Vagina (tissue), 2 donors: Measurements from ENCODE around the gene BICD1. TPM values are rescaled to one million over a fixed set of nuclear protein-coding genes. Genes with fewer than 3 reads are reported as not detected.

Source experiments
- DNase-seq, 2 donors: peaks; one replicate each; pipeline ENCODE4 v3.0.0-alpha.2; 2017; ENCODE audit errors: extremely low spot score in 2 of 2
- H3K27ac ChIP-seq: fragments of 200-600 bp; sonication (generic); one replicate; pipeline ENCODE4 v1.5.1; 2019
- H3K27me3 ChIP-seq: fragments of 200-600 bp; sonication (generic); one replicate; pipeline ENCODE4 v1.5.1; 2019
- H3K36me3 ChIP-seq, 2 donors: fragments of 200-600 bp; sonication (generic); one replicate each; pipeline ENCODE4 v1.5.1; 2017 to 2019
- H3K4me1 ChIP-seq: fragments of 200-600 bp; sonication (generic); one replicate; pipeline ENCODE4 v1.5.1; 2019
- H3K4me3 ChIP-seq, 2 donors: fragments of 200-600 bp; sonication (generic); 1 replicate in 1 of 2; 2 replicates in 1 of 2; pipeline ENCODE4 v1.5.1; 2016 to 2019
- H3K9me3 ChIP-seq: fragments of 200-600 bp; sonication (generic); one replicate; pipeline ENCODE4 v1.5.1; 2019
- POLR2A ChIP-seq, 2 donors: fragments of 450-650 bp; IDR thresholded peaks; one replicate each; pipeline ENCODE4 v1.6.1; 2017; ENCODE audit warnings: antibody characterized with exemption in 2 of 2, mild to moderate bottlenecking in 2 of 2, moderate library complexity in 2 of 2
- POLR2AphosphoS5 ChIP-seq, 2 donors: sonication (generic); formaldehyde crosslinking; IDR thresholded peaks; one replicate each; pipeline ENCODE4 v1.9.0; 2017; ENCODE audit warnings: antibody characterized with exemption in 2 of 2, mild to moderate bottlenecking in 2 of 2, low read depth in 1 of 2; ENCODE audit not compliant: insufficient read depth in 1 of 2
- intact Hi-C: fragments of 100-400 bp; cut with DNase I; formaldehyde crosslinking; loops from one replicate; pipeline ENCODE4 v1.15.1; 2023
- total RNA-seq: library from RNA; depleted of rRNA; stranded (reverse); fragments of >200 nt; gene quantifications from one replicate; pipeline ENCODE4 v1.2.3, GENCODE V29; 2016
- TF ChIP-seq, protein P1 (sequence below), 3 experiments: fragments of 450-650 bp in 2 of 3; fragments of 200-600 bp in 1 of 3; sonication (generic) in 1 of 3; IDR thresholded peaks; one replicate each; pipeline ENCODE4 v1.5.1; 2017 to 2019; ENCODE audit warnings: antibody characterized with exemption in 3 of 3, mild to moderate bottlenecking in 2 of 3, moderate library complexity in 2 of 3

The BICD1 gene
- total RNA-seq, 1 donor from 2014 or later, result 19.6 TPM

- no peaks in the 10 kb centered on the region for H3K27me3 ChIP-seq
- H3K4me1 ChIP-seq, result peaks cover 6% of the 10 kb centered on the region
- H3K4me3 ChIP-seq, result no peak overlapping the region
- TF ChIP-seq POLR2AphosphoS5 (IDR thresholded peaks at IDR 0.05; ENCODE audit: insufficient read depth in 1 of 2, low read depth in 1 of 2) (no peak), POLR2A (IDR thresholded peaks at IDR 0.05) (no peak)
- TF ChIP-seq, protein P1, sequence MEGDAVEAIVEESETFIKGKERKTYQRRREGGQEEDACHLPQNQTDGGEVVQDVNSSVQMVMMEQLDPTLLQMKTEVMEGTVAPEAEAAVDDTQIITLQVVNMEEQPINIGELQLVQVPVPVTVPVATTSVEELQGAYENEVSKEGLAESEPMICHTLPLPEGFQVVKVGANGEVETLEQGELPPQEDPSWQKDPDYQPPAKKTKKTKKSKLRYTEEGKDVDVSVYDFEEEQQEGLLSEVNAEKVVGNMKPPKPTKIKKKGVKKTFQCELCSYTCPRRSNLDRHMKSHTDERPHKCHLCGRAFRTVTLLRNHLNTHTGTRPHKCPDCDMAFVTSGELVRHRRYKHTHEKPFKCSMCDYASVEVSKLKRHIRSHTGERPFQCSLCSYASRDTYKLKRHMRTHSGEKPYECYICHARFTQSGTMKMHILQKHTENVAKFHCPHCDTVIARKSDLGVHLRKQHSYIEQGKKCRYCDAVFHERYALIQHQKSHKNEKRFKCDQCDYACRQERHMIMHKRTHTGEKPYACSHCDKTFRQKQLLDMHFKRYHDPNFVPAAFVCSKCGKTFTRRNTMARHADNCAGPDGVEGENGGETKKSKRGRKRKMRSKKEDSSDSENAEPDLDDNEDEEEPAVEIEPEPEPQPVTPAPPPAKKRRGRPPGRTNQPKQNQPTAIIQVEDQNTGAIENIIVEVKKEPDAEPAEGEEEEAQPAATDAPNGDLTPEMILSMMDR (IDR thresholded peaks at IDR 0.05), result no peak
- H3K9me3 ChIP-seq, result no peaks in the 10 kb centered on the region
- DNase-seq, result no peak
- no peaks in the 10 kb centered on the region for H3K36me3 ChIP-seq
- H3K27ac ChIP-seq, result no peak overlapping the region
- intact Hi-C loops, result no loop called here
Measured at GRCh38 chr12:32252199-32253073, 145.8 kb downstream of the BICD1 start.

DNA sequence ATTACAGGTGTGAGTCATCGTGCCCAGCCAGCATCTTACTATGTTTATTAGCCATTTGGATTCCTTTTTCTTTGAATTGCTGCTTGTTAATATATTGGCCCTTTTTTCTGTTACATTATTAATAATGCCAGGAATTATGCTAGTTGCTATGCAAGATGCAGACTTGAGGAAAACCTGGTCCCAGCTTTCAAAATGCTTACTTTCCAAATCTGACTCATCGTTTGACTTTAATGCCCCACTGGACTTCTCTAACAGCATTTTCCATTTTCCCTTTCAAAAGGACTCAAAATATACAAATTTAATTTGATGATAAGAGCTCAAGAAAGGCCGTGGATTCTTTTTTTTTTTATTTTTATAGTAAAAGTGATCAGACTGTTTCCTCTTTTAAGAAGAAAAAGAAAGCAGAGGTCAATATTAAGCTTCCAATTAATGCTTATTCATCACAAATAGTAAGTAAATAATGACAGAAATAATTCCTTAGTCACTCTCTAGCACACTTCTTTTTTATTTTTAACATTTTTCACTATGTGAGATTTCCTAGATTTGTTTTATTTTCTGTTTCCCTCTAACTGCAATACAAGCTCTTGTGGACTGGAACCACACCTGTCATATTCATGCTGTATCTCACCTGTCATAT, 146.6 kb downstream of the BICD1 start:
- intact Hi-C loops, result no loop called here
- H3K27me3 ChIP-seq, result no peaks in the 10 kb centered on the region
- no peak overlapping the region for H3K27ac ChIP-seq
- TF ChIP-seq, protein P1 (IDR thresholded peaks at IDR 0.05), result no peak
- TF ChIP-seq POLR2AphosphoS5 (IDR thresholded peaks at IDR 0.05; ENCODE audit: insufficient read depth in 1 of 2, low read depth in 1 of 2) (no peak), POLR2A (IDR thresholded peaks at IDR 0.05) (no peak)
- H3K36me3 ChIP-seq, result no peaks in the 10 kb centered on the region
- H3K4me1 ChIP-seq, result peaks cover 6% of the 10 kb centered on the region
- DNase-seq, result no peak
- H3K9me3 ChIP-seq, result no peaks in the 10 kb centered on the region
- no peak overlapping the region for H3K4me3 ChIP-seq

GRCh38 chr12:32254260-32254956, 147.8 kb downstream of the BICD1 start:
- Histone ChIP-seq H3K9me3 (no peaks in the 10 kb centered on the region), H3K4me1 (no peaks in the 10 kb centered on the region), H3K36me3 (no peaks in the 10 kb centered on the region), H3K27me3 (no peaks in the 10 kb centered on the region), H3K27ac (no peak overlapping the region), H3K4me3 (no peak overlapping the region)
- TF ChIP-seq POLR2A (IDR thresholded peaks at IDR 0.05) (no peak), POLR2AphosphoS5 (IDR thresholded peaks at IDR 0.05; ENCODE audit: insufficient read depth in 1 of 2, low read depth in 1 of 2) (no peak)
- TF ChIP-seq, protein P1 (IDR thresholded peaks at IDR 0.05), result no peak
- intact Hi-C loops, result no loop called here
- DNase-seq, result no peak

DNA sequence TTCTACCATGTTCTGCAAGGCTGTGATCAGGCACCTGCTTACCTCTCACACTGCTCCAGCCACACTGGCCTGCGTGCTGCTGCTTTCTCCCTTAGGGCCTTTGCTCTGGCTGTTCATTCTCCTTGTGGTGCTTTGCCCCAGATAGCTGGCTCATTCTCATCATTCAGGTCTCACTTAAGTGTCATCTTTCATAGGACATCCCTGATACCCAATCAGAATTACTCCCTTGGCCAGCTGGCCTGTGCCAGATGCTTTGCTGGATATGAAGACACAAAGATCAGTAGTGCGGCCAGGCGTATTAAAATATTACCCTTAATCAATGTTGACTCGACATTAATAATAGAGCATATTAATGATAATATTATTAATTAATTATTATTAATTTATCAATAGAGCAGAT, 148.9 kb downstream of the BICD1 start:
- Histone ChIP-seq H3K27me3 (no peaks in the 10 kb centered on the region), H3K36me3 (no peaks in the 10 kb centered on the region), H3K4me1 (no peaks in the 10 kb centered on the region), H3K27ac (no peak overlapping the region), H3K4me3 (no peak overlapping the region), H3K9me3 (no peaks in the 10 kb centered on the region)
- TF ChIP-seq, protein P1 (IDR thresholded peaks at IDR 0.05), result no peak
- DNase-seq, result no peak
- intact Hi-C loops, result no loop called here
